ENCODE results near the gene CRYBG3.
"Not testable (repeated sequence)": the region's sequence is repeated elsewhere in the genome, so short reads cannot be mapped to it uniquely, and the experiment has no call there.

The CRYBG3 gene

GRCh38 chr3:97901313-97902248, 79.8 kb downstream of the CRYBG3 start:
- DNase-seq: no peak

GRCh38 chr3:97909830-97910229, 88.0 kb downstream of the CRYBG3 start:
- not testable (repeated sequence) for DNase-seq

- DNase-seq: not testable (repeated sequence)
These were observed 88.5 kb downstream of the CRYBG3 start for GRCh38 chr3:97910236-97910831.

GRCh38 chr3:97910931-97911351, 89.1 kb downstream of the CRYBG3 start:
- no peak for DNase-seq

GRCh38 chr3:97911459-97911858, 89.6 kb downstream of the CRYBG3 start:
- no peak for DNase-seq

- DNase-seq: no peak
These were observed 92.6 kb downstream of the CRYBG3 start for GRCh38 chr3:97914388-97914787.

GRCh38 chr3:97916576-97916975, 94.8 kb downstream of the CRYBG3 start:
- DNase-seq: no peak

- no peak for DNase-seq
These were observed 96.2 kb downstream of the CRYBG3 start for GRCh38 chr3:97917813-97918536.

GRCh38 chr3:97927704-97928103, 105.9 kb downstream of the CRYBG3 start:
- DNase-seq: no peak

- no peak for DNase-seq
These were observed 107.2 kb downstream of the CRYBG3 start for GRCh38 chr3:97928986-97929385.

GRCh38 chr3:97930018-97930417, 108.2 kb downstream of the CRYBG3 start:
- no peak for DNase-seq

- DNase-seq: no peak
These were observed 109.4 kb downstream of the CRYBG3 start for GRCh38 chr3:97931218-97931617.

GRCh38 chr3:97932387-97932801, 110.6 kb downstream of the CRYBG3 start:
- DNase-seq: no peak

GRCh38 chr3:97934980-97935695, 113.3 kb downstream of the CRYBG3 start:
- no peak for DNase-seq

GRCh38 chr3:97935842-97936241, 114.0 kb downstream of the CRYBG3 start:
- DNase-seq: no peak

GRCh38 chr3:97937205-97937604, 115.4 kb downstream of the CRYBG3 start:
- no peak for DNase-seq

- no peak for DNase-seq
These were observed 116.6 kb downstream of the CRYBG3 start for GRCh38 chr3:97938444-97938843.

- DNase-seq: no peak
These were observed 117.6 kb downstream of the CRYBG3 start for GRCh38 chr3:97939401-97939800.

- no peak for DNase-seq
These were observed 118.2 kb downstream of the CRYBG3 start for GRCh38 chr3:97940034-97940433.

- DNase-seq: peak; percentile 97
These were observed 121.2 kb downstream of the CRYBG3 start for GRCh38 chr3:97942801-97943546.

GRCh38 chr3:97948351-97949109, 126.7 kb downstream of the CRYBG3 start:
- DNase-seq: no peak
